A172 (cell line): ENCODE data around the gene DCPS. TPM values are rescaled to one million over a fixed set of nuclear protein-coding genes. Genes with fewer than 3 reads are reported as not detected.

Source experiments
- DNase-seq: peaks from one replicate; pipeline ENCODE4 v3.0.0-alpha.2; 2015; ENCODE audit warnings: low spot score
- total RNA-seq: library from RNA; depleted of rRNA; stranded (reverse); fragments of >200 nt; shearing (Covaris generic); gene quantifications from 2 replicates; pipeline ENCODE4 v1.2.3, GENCODE V29; 2014

Gene DCPS
- total RNA-seq, 1 experiment from 2014 or later = 16.2 TPM

DNA sequence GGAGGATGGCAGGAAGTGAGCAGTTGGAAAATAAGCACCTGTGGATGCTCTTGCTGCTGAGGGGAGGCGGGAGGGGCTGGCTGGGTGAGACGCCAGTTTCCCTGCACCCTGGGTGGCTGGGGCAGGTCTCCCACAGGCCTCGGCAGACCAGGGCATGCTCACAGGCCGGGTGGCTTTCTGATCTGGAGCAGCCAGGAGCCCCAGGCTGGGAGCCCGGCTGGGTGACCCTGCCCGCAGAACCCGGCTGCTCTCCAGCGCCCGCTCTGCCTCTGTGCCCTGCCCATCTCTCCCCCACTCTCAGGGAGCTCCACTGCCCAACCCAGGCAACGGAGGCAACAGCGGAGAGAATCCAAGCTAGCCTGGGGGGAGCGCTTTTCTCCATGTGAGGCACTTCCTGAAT is 24.6 kb downstream of the DCPS start:
- DNase-seq = no peak

DNA sequence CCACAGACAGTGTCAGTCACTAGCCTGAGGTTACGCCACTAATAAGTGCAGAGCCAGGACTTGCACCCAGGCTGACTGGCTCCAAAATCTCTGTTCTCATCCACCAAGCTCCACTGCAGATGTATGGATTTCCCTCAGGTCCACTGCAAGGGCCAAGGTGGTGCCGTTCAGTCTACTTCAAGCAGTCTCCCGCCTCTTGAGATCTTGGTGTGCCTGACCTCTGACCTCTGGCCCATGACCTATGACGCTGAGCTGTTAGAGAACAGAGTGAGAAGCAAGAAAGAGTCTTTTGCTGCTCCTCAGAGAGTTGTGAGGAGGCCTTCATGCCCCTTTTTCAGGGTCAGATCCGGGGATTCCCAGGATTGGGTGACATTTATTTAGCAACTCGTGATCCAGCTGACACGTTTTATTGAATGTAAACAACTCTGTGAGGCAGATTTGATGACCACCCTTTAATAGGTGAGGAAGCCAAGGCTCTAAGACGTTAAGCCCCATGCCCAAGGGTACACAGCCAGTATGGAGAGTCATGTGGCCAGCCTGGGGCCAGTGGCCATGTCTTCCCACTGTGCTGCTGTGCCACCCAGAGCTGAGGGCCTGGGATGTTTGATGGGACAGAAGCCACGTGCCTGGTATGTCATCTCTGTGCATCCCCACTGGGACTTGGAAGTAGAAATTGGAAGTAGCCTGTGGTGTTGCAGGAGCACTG is 25.2 kb downstream of the DCPS start:
- DNase-seq = no peak

DNA sequence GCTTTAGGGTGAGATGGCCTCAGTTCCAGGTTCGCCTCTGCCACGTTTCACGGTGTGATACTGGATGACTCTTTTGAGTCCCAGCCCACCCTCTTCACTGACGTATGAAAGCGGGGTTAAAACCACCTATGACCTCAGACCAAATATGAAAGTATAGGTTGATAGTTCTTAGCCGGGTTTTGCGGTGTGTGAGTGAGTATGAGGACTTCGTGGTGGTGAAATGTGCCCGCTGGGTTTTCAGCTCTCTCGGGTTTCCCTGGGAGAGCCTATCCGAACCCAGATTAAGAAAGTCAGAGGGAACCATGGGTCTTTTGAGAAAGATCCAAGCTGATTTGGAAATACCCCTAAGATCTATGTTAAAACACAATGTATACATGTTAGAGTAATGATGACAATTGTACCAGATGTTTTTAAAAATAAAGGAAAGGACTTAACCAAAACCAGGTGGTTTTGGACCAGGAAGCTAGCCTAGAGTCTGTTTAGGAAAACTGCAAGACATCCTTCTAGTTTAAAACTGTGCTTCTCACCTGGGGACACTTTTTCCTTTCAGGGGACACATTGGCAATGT is 25.9 kb downstream of the DCPS start:
- no peak for DNase-seq

DNA sequence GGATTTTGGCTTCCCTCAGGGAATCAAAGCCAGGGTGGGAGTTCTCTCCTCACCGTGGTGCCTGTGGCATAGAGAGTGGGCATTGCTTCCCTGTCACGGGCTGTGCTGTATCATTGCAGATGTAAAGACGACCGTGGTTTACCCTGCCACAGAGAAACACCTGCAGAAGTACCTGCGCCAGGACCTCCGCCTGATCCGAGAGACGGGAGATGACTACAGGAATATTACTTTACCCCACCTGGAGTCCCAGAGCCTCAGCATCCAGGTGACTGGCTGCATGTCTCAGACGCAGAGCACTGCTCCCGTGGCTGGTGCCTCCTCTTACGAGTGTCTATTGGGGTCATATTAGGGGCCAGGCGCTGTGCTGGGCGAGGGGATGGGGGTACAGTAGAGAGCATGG is 27.4 kb downstream of the DCPS start:
- no peak for DNase-seq

DNA sequence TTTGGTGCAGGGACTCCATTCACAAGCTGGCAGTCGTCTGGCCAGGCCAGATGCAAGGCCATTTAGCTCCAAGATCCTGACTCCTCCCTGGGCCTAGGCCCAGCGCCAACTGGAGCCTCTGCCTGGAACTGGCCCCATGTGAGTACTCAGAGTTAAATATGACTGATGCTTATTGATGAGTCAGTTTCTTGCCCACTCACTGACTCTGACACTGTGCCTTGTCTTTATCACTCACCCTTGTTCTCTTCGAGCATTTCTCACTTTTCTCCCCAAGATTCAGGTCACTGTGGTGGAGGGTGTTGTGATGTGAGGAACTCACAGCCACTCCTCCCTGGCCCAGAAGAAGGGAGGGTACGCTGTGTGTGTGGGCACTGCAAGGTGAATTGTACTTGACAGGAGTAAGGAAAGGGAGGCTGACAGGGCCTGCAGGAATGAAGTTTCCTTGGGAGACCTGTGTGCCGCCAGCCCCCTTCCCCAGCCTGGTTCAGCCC is 28.4 kb downstream of the DCPS start:
- peak; percentile 69 for DNase-seq

DNA sequence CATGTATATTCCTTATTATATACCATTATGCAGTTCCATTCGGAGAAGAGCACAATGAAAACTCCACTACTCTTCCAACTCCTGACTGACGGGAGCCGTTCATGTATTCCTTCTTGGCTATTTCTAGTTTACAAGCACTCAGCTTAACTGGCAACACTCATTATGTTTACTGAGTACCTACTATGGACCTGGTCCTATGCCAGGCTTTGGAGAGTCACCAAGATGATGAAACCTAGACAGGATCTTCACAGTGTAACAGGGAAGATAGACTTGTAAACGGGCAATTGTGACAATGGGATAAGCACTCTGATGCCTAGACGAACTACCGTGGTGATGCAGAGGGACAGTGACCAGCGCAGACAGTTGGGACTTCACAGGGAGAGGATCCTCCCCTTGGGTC is 29.3 kb downstream of the DCPS start:
- DNase-seq = no peak

DNA sequence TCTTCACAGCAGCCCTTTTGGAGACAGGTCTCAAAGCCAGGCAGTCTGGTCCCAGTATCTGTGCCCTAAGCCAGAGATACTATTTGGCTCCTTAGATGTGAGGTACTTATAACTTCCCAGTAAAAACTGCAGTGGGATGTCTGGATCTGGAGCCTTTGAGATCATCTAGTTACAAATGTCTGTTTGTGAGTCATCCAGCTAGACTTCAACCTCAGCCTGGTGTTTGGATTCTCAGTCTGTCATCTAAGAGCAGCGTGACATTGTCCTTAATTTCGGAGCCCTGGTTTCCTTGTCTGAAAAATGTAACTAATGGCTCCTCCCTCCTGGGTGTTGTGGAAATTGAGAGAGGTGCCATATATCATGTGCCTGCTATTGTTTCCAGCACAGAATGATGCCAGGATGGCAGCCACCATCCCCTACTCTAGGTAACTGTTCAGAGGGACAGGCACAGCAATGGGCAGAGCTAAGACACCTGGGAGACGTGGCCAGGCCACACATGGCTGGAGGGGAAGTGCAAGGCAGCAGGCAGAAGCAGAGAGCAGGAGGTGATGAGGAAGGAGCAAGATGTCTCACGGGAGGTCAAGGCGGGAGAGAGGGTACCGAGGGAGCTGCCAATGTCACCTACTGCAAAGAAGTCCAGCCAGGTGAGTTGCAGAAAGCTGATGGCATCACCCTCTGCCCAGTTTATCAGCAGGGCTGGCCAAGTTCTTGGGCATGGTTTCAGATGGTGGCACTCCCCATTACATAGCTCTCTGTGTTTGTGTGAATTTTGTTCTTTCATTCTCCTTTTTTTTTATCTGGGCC is 31.0 kb downstream of the DCPS start:
- DNase-seq = peak; percentile 50

DNA sequence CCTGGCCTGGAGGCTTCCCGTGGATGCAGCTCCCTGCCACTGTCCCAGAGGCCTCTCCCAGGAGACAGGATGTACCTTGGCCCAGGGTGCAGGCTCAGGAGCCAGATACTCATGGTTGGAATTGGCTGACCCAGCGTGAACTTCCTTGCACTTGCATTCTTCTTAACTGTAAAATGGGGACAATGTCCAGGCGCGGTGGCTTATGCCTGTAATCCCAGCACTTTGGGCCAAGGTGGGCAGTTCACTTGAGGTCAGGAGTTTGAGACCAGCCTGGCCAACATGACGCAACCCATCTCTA is 31.6 kb downstream of the DCPS start:
- DNase-seq = no peak

DNA sequence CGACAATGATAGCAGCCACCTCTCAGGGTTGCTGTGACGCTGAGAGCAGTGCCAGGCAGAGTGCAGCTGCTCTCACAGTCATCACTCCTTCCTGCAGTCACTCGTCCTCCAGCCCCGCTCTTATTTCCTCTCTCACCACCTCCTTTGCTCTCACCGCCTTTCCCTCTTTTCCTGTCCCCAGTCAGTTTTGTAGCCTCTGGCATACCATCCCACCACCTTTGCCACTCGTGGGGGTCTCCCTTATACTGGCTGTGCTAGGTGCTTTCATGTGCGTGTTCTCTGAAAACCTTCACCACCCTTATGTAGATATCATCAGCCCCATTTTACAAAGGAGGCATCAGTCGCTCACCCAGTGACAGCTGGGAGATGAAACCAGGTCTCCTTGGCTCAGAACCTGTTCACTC is 32.3 kb downstream of the DCPS start:
- no peak for DNase-seq

DNA sequence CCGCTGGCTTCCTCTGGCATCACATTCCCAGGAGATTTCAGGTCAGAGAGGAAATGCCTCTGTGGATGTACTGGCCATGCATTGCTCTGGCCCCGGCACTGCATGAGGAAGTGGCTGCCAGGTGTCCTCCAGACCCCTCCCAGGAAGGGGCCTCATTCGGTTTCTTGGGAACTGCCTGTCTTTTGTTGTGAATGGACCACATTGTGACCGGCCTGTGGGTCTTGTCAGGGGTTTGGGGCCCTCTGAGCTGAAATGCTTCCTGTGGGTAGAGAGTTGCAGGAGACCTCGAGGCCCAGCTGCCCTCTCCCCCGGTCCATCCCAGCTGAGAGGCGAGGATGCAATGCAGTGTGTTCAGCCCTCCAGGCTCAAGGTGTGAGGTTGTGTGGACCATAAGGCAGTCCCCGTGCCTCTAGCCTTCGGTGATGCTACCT is 32.8 kb downstream of the DCPS start:
- DNase-seq = no peak

DNA sequence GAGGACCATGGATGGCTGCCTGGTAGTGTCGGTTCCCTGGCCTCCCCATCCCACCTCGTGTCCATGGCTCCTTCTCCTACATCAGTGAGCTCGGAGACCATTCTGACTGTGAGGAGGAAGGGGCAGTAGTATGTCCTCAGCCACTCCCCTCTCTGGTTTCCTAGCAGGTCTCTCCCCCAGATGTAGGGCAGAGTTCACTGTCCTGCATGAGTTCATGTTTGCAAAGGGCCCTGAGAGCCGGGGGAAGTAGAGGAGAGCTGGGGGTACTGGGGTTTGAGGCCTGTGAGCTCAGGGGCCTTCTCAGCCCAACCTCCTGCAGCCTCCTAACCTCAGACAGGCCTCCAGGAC is 33.2 kb downstream of the DCPS start:
- no peak for DNase-seq

DNA sequence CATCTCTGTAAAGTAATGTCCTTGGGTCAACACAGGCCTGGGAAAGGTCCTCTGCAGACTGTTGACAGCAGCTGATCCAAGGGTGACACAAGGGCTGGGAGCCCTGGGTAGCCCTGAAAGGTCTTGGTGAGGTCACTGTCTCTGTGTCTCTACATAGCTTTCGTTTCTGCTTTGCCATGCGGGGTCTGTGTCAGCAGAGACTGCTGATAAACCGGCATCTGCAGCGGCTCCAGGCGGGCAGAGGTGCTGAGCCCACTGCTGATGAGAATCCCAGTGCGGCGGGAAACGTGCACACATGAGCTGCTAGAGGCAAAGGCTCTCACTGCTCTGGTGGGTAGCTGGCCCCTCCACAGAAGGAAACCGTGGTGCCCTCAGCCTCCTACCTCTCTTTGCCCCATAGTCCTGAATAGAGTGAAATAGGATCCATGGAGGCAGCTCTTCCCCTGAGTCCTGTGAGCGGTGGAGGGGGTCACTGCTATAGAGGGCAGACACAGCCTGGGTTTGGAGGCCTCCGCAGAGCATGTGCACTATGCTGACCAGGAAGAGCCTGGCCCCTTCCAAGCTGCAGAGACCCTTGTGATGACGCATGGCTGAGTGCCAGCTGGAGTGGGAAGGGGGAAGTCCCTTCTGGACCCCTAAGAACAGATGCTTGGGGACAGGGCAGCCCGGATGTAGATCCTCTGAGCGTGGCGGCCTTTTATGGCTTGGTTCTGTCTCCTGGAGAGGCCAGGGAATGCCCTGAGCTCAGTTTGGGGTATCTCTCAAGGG is 33.8 kb downstream of the DCPS start:
- no peak for DNase-seq

DNA sequence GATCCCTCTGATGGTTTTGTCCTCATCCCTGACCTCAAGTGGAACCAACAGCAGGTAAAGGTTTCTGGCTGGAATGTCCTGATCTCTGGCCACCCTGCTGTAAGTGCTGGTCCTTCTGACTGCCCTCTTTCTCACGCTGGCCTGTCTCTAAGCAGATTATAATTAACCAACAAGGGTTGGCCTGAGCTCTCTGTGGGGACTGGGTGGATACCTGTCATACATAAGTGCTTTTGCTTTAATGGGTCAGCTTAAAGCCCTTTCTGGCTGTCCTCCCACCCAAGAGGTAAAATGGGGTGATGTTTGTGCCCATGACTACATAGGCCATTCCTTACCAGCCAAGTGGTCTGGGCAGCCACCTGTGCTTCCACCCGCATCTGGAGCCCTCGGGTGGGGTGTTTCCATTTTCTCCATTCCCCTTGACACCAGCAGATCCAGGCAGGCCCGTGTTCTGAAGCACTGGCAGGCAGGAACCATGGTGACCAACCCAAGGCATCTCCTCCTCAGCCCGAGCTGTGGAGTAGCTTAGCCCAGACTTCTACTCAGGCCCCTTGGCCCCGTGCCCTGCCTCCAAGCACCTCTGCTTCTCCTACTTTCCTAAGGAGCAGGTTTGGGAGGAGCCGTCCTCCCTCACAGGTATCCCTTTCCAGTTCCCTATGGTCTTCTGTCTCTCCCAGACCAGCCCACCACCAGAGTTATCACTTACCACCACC is 34.6 kb downstream of the DCPS start:
- DNase-seq = no peak

DNA sequence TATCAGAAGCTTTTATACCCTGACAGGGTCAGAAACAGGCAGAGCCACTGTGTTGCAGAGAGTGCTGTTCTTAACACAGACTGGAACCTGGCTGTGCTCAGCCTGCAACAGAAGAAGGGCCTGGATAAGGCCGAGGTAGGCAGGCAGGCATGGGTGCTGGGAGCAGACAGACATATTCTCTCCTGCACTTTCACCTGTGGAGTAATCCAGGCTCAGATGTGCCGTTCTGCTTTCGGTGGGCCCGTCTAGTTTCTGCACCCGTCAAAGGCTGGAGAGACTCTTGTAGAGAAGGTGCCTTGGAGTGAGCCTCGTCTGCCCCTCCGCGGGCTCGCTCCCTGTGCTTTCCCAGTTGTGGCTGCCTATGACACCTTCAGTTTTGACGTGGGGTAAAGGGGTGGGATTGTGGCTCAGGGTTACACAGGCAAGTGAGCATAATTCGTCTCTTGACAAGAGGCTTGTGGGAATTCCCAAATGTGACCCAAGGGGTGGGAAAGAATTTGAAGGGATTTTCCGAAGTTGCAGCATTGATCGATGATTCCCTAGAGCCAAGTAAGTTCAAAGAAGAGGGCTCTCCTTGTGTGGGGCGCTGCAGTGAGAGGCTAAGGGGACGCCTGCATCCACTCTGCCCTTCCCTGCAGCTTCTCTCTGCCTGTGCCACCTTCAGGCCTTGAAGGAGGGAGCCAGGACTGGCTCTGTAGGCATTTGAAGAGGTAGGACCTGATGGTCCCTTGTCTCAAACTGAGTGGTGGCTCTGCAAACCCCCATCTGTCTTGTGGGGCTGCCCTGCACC is 35.4 kb downstream of the DCPS start:
- no peak for DNase-seq

DNA sequence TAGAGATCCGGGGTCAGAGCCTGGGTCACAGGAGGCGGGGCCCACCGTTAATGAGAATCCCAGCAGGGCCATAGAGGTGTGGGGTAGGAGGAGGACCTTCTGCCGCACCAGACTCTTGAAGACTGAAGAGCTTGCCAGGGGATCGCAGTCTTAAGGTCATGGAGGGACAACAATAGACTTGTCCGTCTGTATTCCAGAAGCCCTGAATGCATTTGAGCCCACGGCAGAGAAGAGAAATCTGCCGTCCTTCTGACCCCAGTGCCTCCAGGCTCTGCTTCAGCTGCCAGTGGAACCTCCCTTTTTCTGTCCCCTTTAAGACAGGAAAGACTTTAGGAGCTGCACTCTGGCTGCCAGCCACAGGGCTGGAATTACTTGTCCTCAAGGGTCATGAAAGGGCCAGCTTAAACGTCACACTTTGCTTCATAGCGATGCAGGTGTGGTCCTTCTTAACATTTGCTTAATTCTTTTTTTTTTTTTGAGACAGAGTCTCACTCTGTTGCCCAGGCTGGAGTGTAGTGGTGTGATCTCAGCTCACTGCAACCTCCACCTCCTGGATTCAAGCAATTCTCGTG is 36.1 kb downstream of the DCPS start:
- peak; percentile 58 for DNase-seq

DNA sequence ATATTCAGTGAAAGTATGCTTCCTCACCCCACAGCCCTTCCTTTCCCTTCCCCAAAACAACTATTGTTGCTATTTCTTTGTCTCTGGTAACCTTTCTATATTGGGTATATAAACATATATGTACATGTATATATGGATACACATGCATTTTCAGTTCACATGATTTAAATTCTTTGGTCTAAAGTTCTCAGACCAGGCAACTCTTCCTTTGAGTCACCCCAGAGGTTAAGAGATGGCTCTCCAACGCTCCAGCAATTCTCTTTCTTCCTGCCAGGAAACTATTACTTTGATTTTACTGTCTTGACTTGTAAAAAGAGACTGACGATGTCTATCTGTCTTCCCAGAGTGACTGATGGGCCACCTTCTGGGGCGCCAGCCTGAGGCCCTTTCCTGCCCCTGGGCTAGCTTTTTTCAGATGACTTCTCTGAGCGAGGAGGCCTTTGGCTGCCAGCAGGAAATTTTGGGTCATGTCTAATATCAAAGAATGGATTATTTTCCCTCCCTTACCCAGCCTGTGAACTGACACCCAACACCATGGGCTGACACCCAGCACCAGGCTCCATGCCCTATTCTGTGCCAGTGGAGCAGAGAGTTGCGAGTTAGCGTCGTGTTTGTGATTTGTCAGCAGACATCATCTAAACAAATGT is 37.2 kb downstream of the DCPS start:
- DNase-seq = no peak

DNA sequence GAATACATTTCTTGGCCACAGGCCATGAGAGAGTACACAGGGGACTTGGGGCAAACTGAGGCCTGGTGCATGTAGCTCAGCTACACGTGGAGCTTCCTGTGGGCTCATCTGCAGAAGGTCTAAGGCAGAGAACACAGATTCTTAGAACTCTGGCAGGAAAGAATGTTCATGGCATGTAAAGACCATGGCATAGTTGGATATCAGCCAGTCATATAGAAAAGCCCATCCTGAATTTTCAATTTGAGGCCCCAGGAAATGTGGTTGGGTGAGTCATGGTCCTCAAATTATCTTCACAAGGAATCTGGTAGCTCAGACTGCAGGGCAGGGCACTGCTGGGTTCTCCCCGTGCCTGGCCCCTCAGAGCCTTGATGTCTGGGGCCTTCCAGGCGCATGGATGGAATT is 37.9 kb downstream of the DCPS start:
- peak; percentile 77 for DNase-seq

DNA sequence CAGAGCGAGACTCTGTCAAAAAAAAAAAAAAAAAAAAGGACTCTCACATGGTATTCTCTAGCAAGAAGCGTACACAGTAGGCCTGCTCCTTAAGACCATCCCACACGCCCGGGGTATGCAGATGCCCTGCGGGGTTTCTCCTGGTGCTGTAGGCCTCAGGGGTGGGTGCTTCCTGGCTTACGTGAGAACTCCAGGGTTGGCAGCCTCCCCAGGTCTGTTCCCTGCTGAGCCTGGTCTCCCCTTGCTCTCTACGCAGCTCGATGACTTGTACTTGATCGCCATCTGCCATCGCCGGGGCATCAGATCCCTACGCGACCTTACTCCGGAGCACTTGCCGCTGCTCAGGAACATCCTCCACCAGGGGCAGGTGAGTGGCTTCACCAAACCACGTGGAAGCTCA is 39.2 kb downstream of the DCPS start:
- no peak for DNase-seq

DNA sequence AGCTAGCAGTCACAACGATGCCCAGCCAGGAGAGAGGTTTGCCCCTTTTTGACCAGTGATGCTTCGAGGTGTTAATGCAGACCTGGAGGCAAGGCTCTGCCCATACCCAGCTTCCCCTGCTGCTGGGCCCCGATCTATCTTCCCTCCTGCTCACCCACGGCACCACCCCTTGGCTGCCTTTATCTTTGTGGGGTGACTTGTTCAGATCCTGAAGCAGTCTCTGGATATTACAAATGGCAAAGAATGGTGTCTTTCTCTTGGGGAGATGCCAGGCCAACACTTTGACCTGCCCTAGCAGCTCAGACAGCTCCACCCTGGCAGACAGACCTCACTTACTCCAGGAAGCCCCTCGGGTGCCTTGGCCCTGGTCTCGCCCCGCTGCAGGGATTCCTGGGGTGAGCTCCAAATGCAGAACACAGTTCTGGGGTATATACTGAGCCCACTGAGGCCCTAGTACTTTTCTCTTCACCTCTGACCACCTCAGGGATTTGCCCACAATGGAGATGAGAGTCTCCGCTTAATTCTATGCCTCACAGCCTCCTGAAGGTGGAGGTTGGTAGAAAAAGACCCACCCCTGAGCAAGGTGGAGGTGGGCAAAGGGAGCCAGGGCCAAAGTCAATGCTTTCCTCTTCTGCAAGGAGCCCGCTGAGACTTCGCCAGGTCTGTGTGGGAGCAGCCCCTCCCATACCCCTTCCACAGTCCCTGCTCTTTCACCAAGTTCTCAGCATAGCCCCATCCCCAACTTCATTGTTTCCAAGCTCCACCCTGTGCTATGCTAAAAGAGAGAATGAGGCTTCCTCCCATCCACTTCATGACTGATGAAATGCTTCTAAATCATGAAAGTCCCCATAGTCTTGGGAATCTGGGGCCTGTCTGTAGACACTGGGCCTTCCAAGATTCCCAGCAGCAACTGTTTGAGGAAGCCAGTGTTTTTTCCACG is 40.6 kb downstream of the DCPS start:
- no peak for DNase-seq
